Neuron (in vitro differentiated cells): ENCODE results near the gene MACF1.
"Not testable (repeated sequence)": the region's sequence is repeated elsewhere in the genome, so short reads cannot be mapped to it uniquely, and the experiment has no call there.

Experiments
- H2AFZ ChIP-seq: one replicate; pipeline ENCODE4 v1.6.1; 2013; ENCODE audit warnings: low read depth, mild to moderate bottlenecking, inconsistent platforms, low read length, moderate library complexity
- H3K27me3 ChIP-seq: one replicate; pipeline ENCODE4 v1.6.1; 2013; ENCODE audit warnings: low read length; ENCODE audit not compliant: insufficient read depth
- H3K36me3 ChIP-seq: one replicate; pipeline ENCODE4 v1.6.1; 2013; ENCODE audit warnings: low read length; ENCODE audit not compliant: insufficient read depth
- H3K4me1 ChIP-seq: one replicate; pipeline ENCODE4 v1.6.1; 2013; ENCODE audit warnings: low read length; ENCODE audit not compliant: insufficient read depth
- H3K4me3 ChIP-seq: 2 replicates; pipeline ENCODE4 v1.5.1; 2013; ENCODE audit warnings: mild to moderate bottlenecking, low read length, moderate library complexity
- H3K9me3 ChIP-seq: one replicate; pipeline ENCODE4 v1.6.1; 2013; ENCODE audit warnings: low read length

Gene MACF1

DNA sequence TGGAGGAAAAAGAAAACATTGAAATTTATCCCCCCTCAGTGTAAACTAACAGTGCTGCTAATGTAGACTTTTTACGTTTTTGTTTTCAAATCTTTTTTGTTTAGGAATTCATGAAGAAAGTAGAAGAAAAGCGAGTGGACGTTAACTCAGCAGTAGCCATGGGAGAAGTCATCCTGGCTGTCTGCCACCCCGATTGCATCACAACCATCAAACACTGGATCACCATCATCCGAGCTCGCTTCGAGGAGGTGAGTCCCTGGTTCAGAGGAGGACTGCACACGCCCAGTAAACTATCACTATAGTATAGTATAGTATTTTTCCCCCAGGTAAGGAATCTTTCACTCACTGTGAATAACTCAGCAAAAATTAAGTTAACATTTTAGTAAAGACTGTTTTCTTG is 249.1 kb downstream of the MACF1 start:
- no peak overlapping the region for H3K4me3 ChIP-seq
- no peaks in the 10 kb centered on the region for H3K27me3 ChIP-seq
- no peaks in the 10 kb centered on the region for H3K9me3 ChIP-seq
- no peak overlapping the region for H2AFZ ChIP-seq
- no peaks in the 10 kb centered on the region for H3K4me1 ChIP-seq
- peaks cover 89% of the 10 kb centered on the region for H3K36me3 ChIP-seq

GRCh38 chr1:39458991-39459390 is 254.5 kb downstream of the MACF1 start:
- Histone ChIP-seq H3K27me3 (no peaks in the 10 kb centered on the region), H2AFZ (no peak overlapping the region), H3K4me3 (no peak overlapping the region), H3K9me3 (no peaks in the 10 kb centered on the region), H3K36me3 (peaks cover 96% of the 10 kb centered on the region), H3K4me1 (no peaks in the 10 kb centered on the region)

DNA sequence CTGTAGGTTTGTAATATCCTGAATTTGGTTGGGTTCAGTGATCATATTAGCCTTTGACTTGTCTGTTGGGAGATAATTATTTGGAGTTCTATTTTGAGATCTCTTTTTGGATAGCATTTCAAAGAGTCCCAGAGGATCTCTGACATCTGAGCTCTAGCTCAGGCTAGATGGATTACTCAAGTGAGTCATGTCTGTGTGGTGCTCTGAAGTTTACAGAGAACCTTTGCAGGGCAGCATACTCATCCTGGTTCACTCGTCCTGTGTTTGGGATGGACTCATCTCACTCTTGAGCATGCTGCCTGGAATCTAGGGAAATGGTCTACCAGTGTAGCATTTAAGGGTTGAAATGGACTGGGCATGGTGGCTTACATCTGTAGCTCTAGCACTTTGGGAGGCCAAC is 257.6 kb downstream of the MACF1 start:
- Histone ChIP-seq H3K4me1 (no peaks in the 10 kb centered on the region), H3K9me3 (no peaks in the 10 kb centered on the region), H3K36me3 (peaks cover 90% of the 10 kb centered on the region), H2AFZ (no peak overlapping the region), H3K27me3 (no peaks in the 10 kb centered on the region), H3K4me3 (no peak overlapping the region)

DNA sequence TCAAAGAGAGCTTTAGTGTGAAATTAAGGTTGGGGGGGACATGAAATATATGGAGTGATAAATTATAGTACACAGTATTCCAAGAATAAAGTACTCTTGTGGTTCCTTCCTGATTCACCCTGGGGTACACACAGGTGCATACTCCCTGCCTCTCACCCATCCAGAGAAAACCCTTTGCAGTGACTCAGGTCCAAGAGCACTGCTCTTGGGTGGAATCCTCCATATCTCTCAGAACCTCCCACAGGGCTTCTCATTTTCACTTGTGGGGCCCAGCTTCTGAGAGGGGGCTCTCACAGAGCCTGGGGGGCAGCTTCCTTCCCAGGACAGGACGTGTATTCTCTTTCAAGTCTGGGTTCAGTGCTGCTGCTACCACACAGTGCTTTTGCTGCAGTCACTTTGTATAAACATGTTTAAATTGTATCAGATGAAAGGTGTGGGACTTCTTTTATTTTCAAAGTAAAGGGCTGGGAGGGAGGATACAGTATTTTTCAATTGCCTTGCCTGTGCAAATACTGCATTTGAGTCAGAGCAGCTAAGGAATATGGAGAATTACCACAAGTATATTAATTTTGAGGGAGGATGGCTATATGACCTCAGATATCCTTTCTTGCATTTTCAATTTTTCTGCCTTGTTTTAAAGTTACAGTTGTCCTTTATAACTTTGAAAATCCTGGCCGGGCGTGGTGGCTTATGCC is 262.1 kb downstream of the MACF1 start:
- Histone ChIP-seq H3K4me1 (no peaks in the 10 kb centered on the region), H3K36me3 (peaks cover 86% of the 10 kb centered on the region), H3K27me3 (no peaks in the 10 kb centered on the region), H3K9me3 (no peaks in the 10 kb centered on the region), H3K4me3 (no peak overlapping the region), H2AFZ (no peak overlapping the region)

DNA sequence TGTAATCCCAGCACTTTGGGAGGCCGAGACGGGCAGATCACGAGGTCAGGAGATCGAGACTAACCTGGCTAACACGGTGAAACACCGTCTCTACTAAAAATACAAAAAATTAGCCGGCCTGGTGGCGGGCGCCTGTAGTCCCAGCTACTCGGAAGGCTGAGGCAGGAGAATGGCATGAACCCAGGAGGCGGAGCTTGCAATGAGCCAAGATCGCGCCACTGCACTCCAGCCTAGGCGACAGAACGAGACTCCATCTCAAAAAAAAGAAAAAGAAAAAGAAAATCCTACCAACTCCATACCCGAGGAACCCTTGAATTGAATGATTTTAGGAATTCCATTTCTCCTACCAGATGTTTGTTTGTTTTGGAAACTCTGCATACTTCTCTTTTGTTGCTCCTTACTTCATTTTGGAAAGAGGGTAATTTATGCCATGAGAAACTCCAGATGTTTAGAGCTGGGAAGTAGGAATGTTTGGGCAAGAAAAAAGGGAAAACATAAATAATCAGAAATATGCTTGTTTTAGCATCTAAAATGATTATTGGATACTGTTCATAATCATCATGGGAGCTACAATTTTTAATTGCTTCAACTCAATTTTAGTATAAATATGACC is 262.7 kb downstream of the MACF1 start:
- H3K4me3 ChIP-seq, H3K4me1 ChIP-seq, H3K9me3 ChIP-seq, H2AFZ ChIP-seq, H3K27me3 ChIP-seq: not testable (repeated sequence)
- peaks cover 84% of the 10 kb centered on the region for H3K36me3 ChIP-seq

DNA sequence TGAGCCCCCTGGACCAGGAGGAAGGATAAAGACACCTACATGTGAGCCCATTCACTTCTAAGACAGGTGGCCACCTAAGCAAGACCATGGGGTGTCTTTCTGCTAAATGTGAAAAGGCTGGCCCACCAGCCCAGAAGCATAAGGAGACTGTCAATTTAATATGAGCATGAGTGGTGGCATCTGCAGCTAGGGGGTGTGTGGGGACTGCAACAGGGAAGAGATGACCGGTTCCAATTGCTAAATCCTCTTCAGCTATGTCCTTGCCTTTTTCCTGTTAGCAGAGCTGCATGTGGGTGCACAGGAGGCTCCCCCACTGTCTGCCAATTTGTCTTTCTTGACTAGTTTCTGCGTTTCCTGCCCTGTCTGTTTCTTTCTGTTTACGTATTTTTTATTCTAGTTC is 264.7 kb downstream of the MACF1 start:
- Histone ChIP-seq H3K27me3 (no peaks in the 10 kb centered on the region), H2AFZ (no peak overlapping the region), H3K4me1 (no peaks in the 10 kb centered on the region), H3K9me3 (no peaks in the 10 kb centered on the region), H3K4me3 (no peak overlapping the region), H3K36me3 (peaks cover 74% of the 10 kb centered on the region)

- H3K36me3 ChIP-seq: peaks cover 74% of the 10 kb centered on the region
- H2AFZ ChIP-seq: no peak overlapping the region
- no peaks in the 10 kb centered on the region for H3K27me3 ChIP-seq
- no peak overlapping the region for H3K4me3 ChIP-seq
- no peaks in the 10 kb centered on the region for H3K4me1 ChIP-seq
- no peaks in the 10 kb centered on the region for H3K9me3 ChIP-seq
Observed at GRCh38 chr1:39470040-39470439, 265.5 kb downstream of the MACF1 start.

- Histone ChIP-seq H3K4me3 (no peak overlapping the region), H3K9me3 (no peaks in the 10 kb centered on the region), H2AFZ (no peak overlapping the region), H3K4me1 (no peaks in the 10 kb centered on the region), H3K36me3 (peaks cover 57% of the 10 kb centered on the region), H3K27me3 (no peaks in the 10 kb centered on the region)
Observed at GRCh38 chr1:39472826-39473225, 268.3 kb downstream of the MACF1 start.

DNA sequence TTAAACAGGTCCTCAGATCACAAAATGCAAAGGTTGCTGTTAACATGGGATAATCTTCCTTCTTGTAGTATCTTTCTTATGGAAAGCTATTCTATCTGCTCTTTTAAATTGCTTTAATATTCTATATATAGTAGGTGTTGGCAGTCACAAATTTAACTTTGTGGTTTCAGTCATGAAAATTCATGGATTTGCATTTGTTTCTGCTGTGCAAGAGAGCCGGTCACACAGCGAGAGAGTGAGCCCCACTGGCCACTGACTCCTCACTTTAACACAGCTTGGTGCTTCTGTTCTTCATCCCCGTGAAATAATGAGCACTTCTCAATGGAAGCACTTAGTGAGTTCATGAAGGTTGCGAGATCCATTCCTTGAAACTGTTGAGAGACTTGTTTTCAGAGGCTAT is 268.8 kb downstream of the MACF1 start:
- Histone ChIP-seq H2AFZ (no peak overlapping the region), H3K9me3 (no peaks in the 10 kb centered on the region), H3K4me3 (no peak overlapping the region), H3K36me3 (peaks cover 53% of the 10 kb centered on the region), H3K27me3 (no peaks in the 10 kb centered on the region), H3K4me1 (no peaks in the 10 kb centered on the region)

- Histone ChIP-seq H3K4me1 (no peaks in the 10 kb centered on the region), H3K36me3 (peaks cover 47% of the 10 kb centered on the region), H3K4me3 (no peak overlapping the region), H2AFZ (no peak overlapping the region), H3K27me3 (no peaks in the 10 kb centered on the region), H3K9me3 (no peaks in the 10 kb centered on the region)
Observed at GRCh38 chr1:39474810-39475209, 270.3 kb downstream of the MACF1 start.

DNA sequence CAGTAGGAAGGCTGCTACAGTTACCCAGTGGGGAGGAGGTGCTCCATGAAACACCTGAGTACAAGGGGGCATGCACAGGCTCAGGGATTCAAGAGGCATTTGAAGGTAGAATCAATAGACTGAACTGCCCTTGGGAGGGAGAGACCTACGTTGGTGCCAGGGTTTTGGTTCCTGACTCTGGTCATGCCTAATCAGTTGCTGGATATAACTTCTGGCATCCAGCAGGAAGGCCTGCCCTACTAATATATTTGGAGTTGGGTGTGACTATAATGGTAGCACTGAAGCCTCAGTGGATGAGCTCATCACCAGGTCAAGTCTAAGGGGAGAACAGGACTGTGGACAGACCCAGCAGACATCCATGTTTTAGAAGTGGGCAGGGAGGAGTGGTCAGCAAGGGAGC is 271.1 kb downstream of the MACF1 start:
- H3K36me3 ChIP-seq: peaks cover 47% of the 10 kb centered on the region
- not testable (repeated sequence) for H3K4me1 ChIP-seq, H3K27me3 ChIP-seq, H2AFZ ChIP-seq, H3K9me3 ChIP-seq, H3K4me3 ChIP-seq

DNA sequence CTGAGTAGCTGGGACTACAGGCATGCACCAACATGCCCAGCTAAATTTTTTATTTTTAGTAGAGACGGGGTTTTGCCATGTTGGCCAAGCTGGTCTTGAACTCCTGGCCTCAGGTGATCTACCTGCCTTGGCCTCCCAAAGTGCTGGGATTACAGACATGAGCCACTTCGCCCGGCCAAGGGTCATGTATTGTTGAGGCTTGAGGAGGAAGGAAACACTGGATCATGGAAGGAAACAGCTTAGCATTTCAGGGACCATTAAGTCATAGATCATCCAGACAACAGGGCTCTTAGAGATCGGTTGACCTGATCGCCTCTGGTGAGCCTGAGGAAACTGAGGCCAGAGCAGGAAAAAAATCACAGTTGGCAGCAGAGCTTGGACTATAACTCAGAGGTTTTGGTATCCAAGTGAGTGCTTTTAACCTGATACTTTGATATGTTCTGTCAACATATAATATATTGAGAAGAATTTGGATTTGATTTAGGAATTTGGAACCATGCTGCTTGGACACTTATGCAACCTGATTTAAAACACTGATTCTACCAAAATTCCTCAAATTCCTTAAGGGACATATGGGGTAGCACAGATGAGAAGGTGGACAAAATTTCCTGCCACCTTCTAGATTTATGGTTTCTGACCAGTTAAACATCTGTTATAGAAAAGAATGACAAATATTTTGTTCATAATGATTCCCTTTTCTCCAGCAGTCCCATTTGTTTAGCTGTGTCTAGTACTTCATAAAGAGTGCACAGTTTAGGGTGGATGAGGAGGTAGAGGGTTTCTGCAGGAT is 273.8 kb downstream of the MACF1 start:
- no peaks in the 10 kb centered on the region for H3K27me3 ChIP-seq
- H3K36me3 ChIP-seq: peaks cover 46% of the 10 kb centered on the region
- H3K9me3 ChIP-seq: no peaks in the 10 kb centered on the region
- no peaks in the 10 kb centered on the region for H3K4me1 ChIP-seq
- no peak overlapping the region for H2AFZ ChIP-seq
- H3K4me3 ChIP-seq: no peak overlapping the region

- H3K36me3 ChIP-seq: peaks cover 59% of the 10 kb centered on the region
- H3K4me1 ChIP-seq: no peaks in the 10 kb centered on the region
- no peak overlapping the region for H3K4me3 ChIP-seq
- H2AFZ ChIP-seq: no peak overlapping the region
- H3K9me3 ChIP-seq: no peaks in the 10 kb centered on the region
- no peaks in the 10 kb centered on the region for H3K27me3 ChIP-seq
Observed at GRCh38 chr1:39481289-39481688, 276.8 kb downstream of the MACF1 start.
